ENCODE data around the gene PTPRN2.
"Not testable (repeated sequence)": the region's sequence is repeated elsewhere in the genome, so short reads cannot be mapped to it uniquely, and the experiment has no call there.

Gene PTPRN2

GRCh38 chr7:158443688-158444483, 143.7 kb downstream of the PTPRN2 start:
- DNase-seq (ENCODE audit: low read depth in 2 of 2): no peak

- no peak for DNase-seq (ENCODE audit: low read depth in 2 of 2)
These were observed 144.5 kb downstream of the PTPRN2 start for GRCh38 chr7:158443014-158443687.

GRCh38 chr7:158442260-158442659, 145.4 kb downstream of the PTPRN2 start:
- DNase-seq (ENCODE audit: low read depth in 2 of 2): no peak

GRCh38 chr7:158439035-158439434, 148.6 kb downstream of the PTPRN2 start:
- no peak for DNase-seq (ENCODE audit: low read depth in 2 of 2)

- no peak for DNase-seq (ENCODE audit: low read depth in 2 of 2)
These were observed 155.0 kb downstream of the PTPRN2 start for GRCh38 chr7:158432369-158433341.

GRCh38 chr7:158431941-158432347, 155.7 kb downstream of the PTPRN2 start:
- no peak for DNase-seq (ENCODE audit: low read depth in 2 of 2)

GRCh38 chr7:158431055-158431940, 156.3 kb downstream of the PTPRN2 start:
- DNase-seq (ENCODE audit: low read depth in 2 of 2): no peak

GRCh38 chr7:158430308-158431034, 157.2 kb downstream of the PTPRN2 start:
- DNase-seq (ENCODE audit: low read depth in 2 of 2): no peak

- no peak for DNase-seq (ENCODE audit: low read depth in 2 of 2)
These were observed 158.5 kb downstream of the PTPRN2 start for GRCh38 chr7:158428837-158429753.

GRCh38 chr7:158428131-158428836, 159.3 kb downstream of the PTPRN2 start:
- no peak for DNase-seq (ENCODE audit: low read depth in 2 of 2)

- DNase-seq (ENCODE audit: low read depth in 2 of 2): not testable (repeated sequence)
These were observed 161.9 kb downstream of the PTPRN2 start for GRCh38 chr7:158425676-158426075.

GRCh38 chr7:158424531-158424930, 163.1 kb downstream of the PTPRN2 start:
- DNase-seq (ENCODE audit: low read depth in 2 of 2): no peak

GRCh38 chr7:158424011-158424410, 163.6 kb downstream of the PTPRN2 start:
- no peak for DNase-seq (ENCODE audit: low read depth in 2 of 2)

GRCh38 chr7:158422887-158423560, 164.6 kb downstream of the PTPRN2 start:
- no peak for DNase-seq (ENCODE audit: low read depth in 2 of 2)

- no peak for DNase-seq (ENCODE audit: low read depth in 2 of 2)
These were observed 165.3 kb downstream of the PTPRN2 start for GRCh38 chr7:158422196-158422886.

- DNase-seq (ENCODE audit: low read depth in 2 of 2): no peak
These were observed 166.3 kb downstream of the PTPRN2 start for GRCh38 chr7:158421361-158421760.

GRCh38 chr7:158420591-158421340, 166.9 kb downstream of the PTPRN2 start:
- no peak for DNase-seq (ENCODE audit: low read depth in 2 of 2)
